Measurements from ENCODE around the gene TSPAN2.

GRCh38 chr1:115012006-115012405, 77.3 kb downstream of the TSPAN2 start:
- TF ChIP-seq CTCF (conservative IDR thresholded peaks at IDR 0.05; ENCODE audit: low read depth in 2 of 2) (no peak), POLR2AphosphoS5 (IDR thresholded peaks at IDR 0.05; ENCODE audit: low read depth) (no peak), ZNF114 (CRISPR knock-in tag; IDR thresholded peaks at IDR 0.05) (no peak), JUNB (IDR thresholded peaks at IDR 0.05; ENCODE audit: unreplicated experiment) (no peak), CREB1 (CRISPR knock-in tag; IDR thresholded peaks at IDR 0.05; ENCODE audit: low read depth) (no peak), EZH2 (IDR thresholded peaks at IDR 0.05; ENCODE audit: low read depth, unreplicated experiment) (no peak), REST (IDR thresholded peaks at IDR 0.05; ENCODE audit: unreplicated experiment) (no peak)

Measured in GM23338 (cell line).